SIG-M5 treated with dmso at 0.1 percent for 504 hours (cell line): Measurements from ENCODE around the gene CPD.
A peak's percentile ranks its signal among the peaks of the same experiment; 100 is the strongest.
"Not testable (repeated sequence)": the region's sequence is repeated elsewhere in the genome, so short reads cannot be mapped to it uniquely, and the experiment has no call there.

Source experiments
- DNase-seq: peaks from one replicate; lab custom pipeline; 2025; ENCODE audit not compliant: unreplicated experiment; lab: John Stamatoyannopoulos, UW

CPD gene

DNA sequence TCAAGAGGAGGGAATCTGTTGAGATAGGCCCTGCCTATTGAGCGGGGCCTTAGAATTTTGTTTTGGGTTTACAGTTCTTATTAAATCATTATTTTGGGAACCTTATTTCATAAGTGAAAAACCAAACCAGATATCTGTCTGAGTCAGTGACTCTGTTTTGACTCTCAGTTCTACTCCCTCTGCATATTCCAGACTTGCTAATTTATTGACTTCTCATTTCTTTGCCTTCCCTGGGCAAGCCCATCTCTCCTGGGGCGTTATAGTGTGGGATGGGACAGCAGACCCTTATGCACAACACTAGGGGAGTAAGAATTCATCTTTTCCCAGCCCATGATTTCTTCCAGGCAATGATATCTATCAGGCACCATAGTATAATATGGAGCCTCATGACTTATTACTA, 45.7 kb downstream of the CPD start:
- DNase-seq = no peak

DNA sequence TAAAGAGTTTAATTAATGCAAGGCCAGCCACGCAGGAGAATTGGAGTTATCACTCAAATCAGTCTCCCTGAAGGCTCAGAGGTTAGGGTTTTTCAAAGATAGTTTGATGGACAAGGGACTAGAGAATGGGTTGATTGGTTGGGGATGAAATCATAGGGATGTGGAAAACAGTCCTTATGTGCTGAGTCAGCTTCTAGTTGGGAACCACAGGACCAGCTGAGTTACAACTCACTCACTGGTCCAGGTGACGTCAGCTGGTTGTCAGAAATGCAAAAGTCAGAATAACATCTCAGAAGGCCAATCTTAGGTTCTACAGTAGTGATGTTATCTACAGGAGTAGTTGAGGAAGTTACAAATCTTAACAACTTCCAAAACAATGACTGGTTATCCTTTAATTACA, 47.6 kb downstream of the CPD start:
- DNase-seq = no peak

DNA sequence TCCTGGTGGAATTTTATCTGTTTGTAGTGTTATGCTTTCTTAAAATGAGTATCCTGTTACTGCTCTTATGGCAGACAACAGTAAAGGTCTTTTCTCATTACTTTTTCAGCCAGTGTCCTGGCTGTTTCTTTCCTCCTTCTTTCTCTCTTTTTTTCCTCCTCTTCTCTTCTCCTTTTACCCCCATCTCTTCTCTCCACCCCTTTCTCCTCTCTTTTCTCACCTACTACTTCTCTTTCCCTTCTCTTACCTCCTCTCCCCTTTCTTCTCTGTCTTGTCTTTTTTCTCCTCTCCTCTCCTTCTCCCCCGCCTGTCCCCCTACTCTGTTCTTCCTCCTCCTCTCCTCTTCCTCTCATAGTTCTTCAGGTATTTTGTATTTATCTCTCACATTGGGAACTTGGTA, 48.9 kb downstream of the CPD start:
- no peak for DNase-seq

DNA sequence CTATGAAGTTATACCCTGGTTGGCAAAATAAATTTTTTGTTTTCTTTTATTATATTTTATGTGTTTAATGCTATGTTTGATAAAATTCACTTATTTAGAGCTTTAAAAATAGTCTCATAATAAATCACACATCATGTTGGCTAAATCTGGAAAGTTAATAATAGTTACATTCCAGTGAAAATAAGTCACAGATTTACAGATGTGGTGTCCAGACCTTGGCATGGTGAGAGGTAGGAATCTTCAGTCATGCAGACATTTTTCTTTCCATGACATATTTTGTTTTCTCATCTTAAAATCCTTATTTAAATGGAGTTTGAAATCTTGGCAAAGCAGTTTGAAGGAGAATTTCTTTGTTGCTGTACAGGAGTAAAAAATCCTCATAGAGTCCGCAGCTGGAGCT, 50.4 kb downstream of the CPD start:
- DNase-seq = no peak

DNA sequence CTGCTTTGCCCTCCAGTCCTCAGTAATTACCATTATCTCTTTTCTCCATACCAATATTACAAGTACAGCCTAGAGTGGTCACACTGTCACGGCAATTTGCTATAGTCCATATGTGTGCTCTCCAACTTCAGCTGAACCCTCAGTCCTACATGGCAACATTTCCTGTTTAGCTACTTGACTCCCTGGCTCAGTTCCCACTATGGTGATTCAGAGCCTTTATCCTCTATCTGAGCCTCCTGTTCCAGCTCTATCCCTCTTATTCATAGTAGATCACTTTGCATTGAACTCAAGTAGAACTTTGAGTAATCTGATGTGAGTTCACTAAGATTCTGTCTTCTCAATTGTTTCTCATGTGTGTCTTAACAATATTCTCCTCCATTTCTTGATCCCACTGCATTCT, 54.8 kb downstream of the CPD start:
- no peak for DNase-seq

DNA sequence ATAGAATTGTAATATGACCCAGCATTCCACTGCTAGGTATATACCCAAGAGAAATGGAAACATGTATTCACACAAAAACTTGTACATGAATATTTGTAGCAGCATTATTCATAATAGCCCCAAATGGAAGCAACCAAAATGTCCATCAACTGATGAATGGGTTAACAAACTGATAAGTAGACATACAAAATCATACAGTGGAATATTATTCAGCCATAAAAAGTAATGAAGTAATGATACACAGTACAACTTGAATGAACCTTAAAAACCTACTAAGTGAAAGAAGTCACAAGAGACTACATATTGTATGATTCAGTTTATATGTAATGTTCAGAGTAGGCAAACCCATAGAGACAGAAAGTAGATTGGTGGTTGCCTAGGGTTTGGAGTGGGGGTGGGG, 58.0 kb downstream of the CPD start:
- DNase-seq = no peak

DNA sequence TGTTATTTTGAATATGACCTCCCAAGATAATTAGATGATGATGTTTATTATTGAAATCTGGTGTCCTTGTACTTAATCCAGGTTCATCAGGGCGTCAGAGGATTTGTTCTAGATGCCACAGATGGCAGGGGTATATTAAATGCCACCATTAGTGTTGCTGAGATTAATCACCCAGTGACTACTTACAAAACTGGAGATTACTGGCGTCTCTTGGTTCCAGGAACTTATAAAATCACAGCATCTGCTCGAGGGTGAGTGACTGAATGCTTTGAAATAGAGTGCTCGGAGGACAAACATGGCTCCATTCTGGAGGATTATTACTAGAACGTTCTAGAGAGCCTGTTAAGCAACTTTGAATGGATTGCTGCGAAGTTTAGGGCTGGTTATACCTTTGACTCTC, 65.0 kb downstream of the CPD start:
- DNase-seq = no peak

DNA sequence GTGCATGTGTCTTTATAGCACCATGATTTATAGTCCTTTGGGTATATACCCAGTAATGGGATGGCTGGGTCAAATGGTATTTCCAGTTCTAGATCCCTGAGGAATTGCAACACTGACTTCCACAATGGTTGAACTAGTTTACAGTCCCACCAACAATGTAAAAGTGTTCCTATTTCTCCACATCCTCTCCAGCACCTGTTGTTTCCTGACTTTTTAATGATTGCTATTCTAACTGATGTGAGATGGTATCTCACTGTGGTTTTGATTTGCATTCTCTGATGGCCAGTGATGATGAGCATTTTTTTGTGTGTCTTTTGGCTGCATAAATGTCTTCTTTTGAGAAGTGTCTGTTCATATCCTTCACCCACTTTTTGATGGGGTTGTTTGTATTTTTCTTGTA, 67.9 kb downstream of the CPD start:
- not testable (repeated sequence) for DNase-seq

DNA sequence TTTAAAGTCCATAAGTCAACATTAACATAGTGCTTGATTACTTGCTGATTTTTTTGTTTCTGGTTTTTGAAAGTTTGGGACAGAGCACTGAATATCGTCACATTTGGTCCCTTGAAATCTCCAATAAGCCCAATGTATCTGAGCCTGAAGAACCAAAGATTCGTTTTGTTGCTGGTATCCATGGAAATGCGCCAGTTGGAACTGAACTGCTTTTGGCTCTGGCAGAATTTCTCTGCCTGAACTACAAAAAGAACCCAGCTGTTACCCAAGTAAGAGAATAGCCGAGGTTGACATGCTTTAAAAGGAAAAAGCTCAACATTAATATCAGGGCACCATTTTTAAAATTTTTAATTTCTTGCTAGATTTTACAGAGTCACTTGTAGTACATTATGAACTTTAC, 70.8 kb downstream of the CPD start:
- no peak for DNase-seq

GRCh38 chr17:30450125-30451027, 71.6 kb downstream of the CPD start:
- no peak for DNase-seq

GRCh38 chr17:30454635-30455034, 75.9 kb downstream of the CPD start:
- DNase-seq = peak; percentile 82

GRCh38 chr17:30458371-30458770, 79.6 kb downstream of the CPD start:
- DNase-seq = no peak

- DNase-seq = not testable (repeated sequence)
Measured at GRCh38 chr17:30458797-30459413, 80.2 kb downstream of the CPD start.

DNA sequence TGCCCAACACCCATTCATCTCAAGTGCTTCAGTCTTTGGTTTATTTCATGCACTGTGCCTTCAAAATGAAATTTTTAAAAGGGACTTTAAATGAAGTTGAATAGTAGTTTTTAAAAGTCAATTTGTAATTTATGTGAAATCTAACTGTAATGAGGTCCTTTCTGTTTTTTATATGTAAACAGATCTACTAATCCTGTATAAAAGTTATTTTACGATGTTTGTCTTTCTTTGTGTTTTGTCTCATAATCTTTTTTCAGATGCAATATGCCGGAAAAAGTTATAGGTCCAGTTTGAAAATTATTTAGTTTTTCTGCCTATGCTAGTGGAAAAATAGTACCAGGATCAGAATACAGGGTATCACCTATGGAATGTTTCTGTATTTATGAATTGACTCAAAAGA, 89.7 kb downstream of the CPD start:
- no peak for DNase-seq

GRCh38 chr17:30472238-30472890, 93.6 kb downstream of the CPD start:
- DNase-seq = no peak

- no peak for DNase-seq
Measured at GRCh38 chr17:30475206-30475605, 96.5 kb downstream of the CPD start.

- DNase-seq = no peak
Measured at GRCh38 chr17:30476726-30477082, 98.0 kb downstream of the CPD start.

GRCh38 chr17:30477083-30477773, 98.5 kb downstream of the CPD start, which contains the start of gene GOSR1:
GOSR1 (plus strand) TSS chr17:30477408; CDS start chr17:30477434, 26 bp downstream.
- DNase-seq = peak; percentile 95

- no peak for DNase-seq
Measured at GRCh38 chr17:30477774-30478115, 99.0 kb downstream of the CPD start.

DNA sequence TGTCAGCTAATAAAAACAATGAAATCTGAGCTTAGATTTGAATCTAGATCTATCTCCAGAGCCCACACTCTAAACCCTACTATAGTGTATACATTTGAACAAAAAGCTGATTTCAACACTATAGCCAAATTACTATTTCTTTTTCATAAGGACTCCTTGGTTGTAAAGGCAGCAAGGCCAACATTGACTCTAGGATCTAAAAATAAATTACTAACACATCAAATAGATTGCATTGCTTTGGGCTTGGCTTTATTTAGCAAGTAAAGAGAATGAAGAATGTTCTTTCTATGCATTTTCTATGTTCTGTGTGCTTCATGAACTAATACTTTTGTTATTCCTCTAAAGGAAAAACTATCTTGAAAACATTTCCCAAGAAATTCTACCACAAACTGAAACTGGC, 103.8 kb downstream of the CPD start:
- no peak for DNase-seq

GRCh38 chr17:30483159-30483558, 104.4 kb downstream of the CPD start:
- no peak for DNase-seq

DNA sequence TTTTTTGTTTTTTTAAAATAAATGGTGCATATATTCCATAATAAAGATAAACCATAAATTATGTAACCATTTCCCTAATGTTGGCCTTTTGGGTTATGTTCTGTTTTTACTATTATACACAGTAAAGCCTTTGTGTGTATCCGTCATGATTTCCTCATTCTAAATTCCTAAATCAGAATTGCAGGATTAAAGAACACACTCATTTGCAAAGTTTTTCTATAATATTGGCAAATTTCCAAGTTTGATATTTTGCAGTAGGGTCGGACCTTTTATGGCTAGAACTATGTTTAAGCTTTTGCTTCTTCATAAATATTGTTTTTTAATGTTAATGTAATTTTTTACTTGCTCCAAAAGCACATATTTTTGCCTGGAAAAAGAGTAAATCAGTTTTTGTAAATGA, 115.1 kb downstream of the CPD start:
- DNase-seq = no peak
